ENCODE results near the gene VRK3. TPM values are rescaled to one million over a fixed set of nuclear protein-coding genes. Genes with fewer than 3 reads are reported as not detected.
"Not testable (repeated sequence)": the region's sequence is repeated elsewhere in the genome, so short reads cannot be mapped to it uniquely, and the experiment has no call there.

VRK3 gene
- total RNA-seq, 1 experiment from 2014 or later = 46.3 TPM

DNA sequence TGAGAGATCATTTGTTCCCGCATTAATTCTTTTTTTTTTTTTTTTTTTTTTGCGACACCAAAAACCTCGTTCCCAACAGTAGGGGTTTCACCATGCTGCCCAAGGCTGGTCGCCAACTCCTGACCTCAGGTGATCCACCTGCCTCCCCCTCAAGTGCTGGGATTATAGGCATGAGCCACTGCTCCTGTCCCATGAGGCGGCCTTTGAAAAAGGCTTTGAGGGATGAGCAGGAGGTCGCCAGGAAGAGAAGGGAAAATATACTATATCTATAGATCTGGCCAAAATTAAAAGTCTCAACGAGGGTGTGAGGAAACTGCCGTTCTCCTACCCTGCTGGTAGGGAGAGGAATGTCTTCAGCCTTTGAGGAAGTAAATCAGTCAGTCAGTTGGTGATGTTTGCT lies 26.8 kb upstream of the VRK3 start:
- H3K9me3 Mint-ChIP-seq (ENCODE audit: unreplicated experiment) = no peaks in the 10 kb centered on the region
- Histone ChIP-seq H3K27me3 (replicated peaks; ENCODE audit: control insufficient read depth, insufficient read depth, low read length) (no peaks in the 10 kb centered on the region), H3K36me3 (ENCODE audit: control insufficient read depth, insufficient read depth, low read length) (no peaks in the 10 kb centered on the region), H3K4me3 (ENCODE audit: low read depth, low read length) (no peak overlapping the region), H3K4me1 (peaks cover 18% of the 10 kb centered on the region), H3K9me3 (peaks cover 7% of the 10 kb centered on the region; the same call in 1 of the 2 replicates)
- intact Hi-C loops (cut with micrococcal nuclease; ENCODE audit: unreplicated experiment) = loop anchor here (2.0 kb wide), 1 partner anchor 27 kb away; the partner anchor contains the start of gene VRK3
- peaks cover 38% of the 10 kb centered on the region for H3K36me3 Mint-ChIP-seq (ENCODE audit: insufficient read depth, unreplicated experiment)
- ChIA-PET CTCF (no interaction called here), POLR2A (no interaction called here)
- peaks cover 13% of the 10 kb centered on the region for H3K4me1 Mint-ChIP-seq (ENCODE audit: low read depth, unreplicated experiment)
- H3K27me3 Mint-ChIP-seq (ENCODE audit: insufficient read depth, unreplicated experiment) = no peaks in the 10 kb centered on the region
- peak overlapping the region; percentile 76 for H3K4me3 Mint-ChIP-seq (ENCODE audit: unreplicated experiment)
- H3K27ac Mint-ChIP-seq (ENCODE audit: unreplicated experiment) = no peak overlapping the region
- no peak for TF ChIP-seq CTCF (IDR thresholded peaks at IDR 0.05; ENCODE audit: insufficient read depth in 1 of 2, low read depth in 1 of 2, low read length in 1 of 2, severe bottlenecking in 1 of 2, unreplicated experiment in 1 of 2)
- BruUV-seq (replicated peaks) = no TSS peak
- DNase-seq = no peak

- Mint-ChIP-seq H3K4me3 (ENCODE audit: unreplicated experiment) (peak overlapping the region; percentile 76), H3K4me1 (ENCODE audit: low read depth, unreplicated experiment) (peaks cover 13% of the 10 kb centered on the region), H3K36me3 (ENCODE audit: insufficient read depth, unreplicated experiment) (peaks cover 44% of the 10 kb centered on the region), H3K27ac (ENCODE audit: unreplicated experiment) (peak overlapping the region; percentile 86)
- H3K27me3 Mint-ChIP-seq (ENCODE audit: insufficient read depth, unreplicated experiment); H3K27me3 ChIP-seq (replicated peaks; ENCODE audit: control insufficient read depth, insufficient read depth, low read length); BruUV-seq (replicated peaks); H3K36me3 ChIP-seq (ENCODE audit: control insufficient read depth, insufficient read depth, low read length); H3K9me3 Mint-ChIP-seq (ENCODE audit: unreplicated experiment); CTCF ChIA-PET; DNase-seq: not testable (repeated sequence)
- H3K9me3 ChIP-seq = peaks cover 11% of the 10 kb centered on the region; the same call in 1 of the 2 replicates
- H3K4me1 ChIP-seq = peaks cover 18% of the 10 kb centered on the region
- H3K4me3 ChIP-seq (ENCODE audit: low read depth, low read length) = peak overlapping the region; percentile 56
- POLR2A ChIA-PET = interaction anchor here (0.6 kb wide), 1 partner anchor 141 kb away, joined by 3 read pairs; no protein-coding TSS in a partner anchor
- intact Hi-C loops (cut with micrococcal nuclease; ENCODE audit: unreplicated experiment) = loop anchor here (2.0 kb wide), 1 partner anchor 27 kb away; the partner anchor contains the start of gene VRK3
Measured at GRCh38 chr19:50051228-50051895, 26.2 kb upstream of the VRK3 start.

DNA sequence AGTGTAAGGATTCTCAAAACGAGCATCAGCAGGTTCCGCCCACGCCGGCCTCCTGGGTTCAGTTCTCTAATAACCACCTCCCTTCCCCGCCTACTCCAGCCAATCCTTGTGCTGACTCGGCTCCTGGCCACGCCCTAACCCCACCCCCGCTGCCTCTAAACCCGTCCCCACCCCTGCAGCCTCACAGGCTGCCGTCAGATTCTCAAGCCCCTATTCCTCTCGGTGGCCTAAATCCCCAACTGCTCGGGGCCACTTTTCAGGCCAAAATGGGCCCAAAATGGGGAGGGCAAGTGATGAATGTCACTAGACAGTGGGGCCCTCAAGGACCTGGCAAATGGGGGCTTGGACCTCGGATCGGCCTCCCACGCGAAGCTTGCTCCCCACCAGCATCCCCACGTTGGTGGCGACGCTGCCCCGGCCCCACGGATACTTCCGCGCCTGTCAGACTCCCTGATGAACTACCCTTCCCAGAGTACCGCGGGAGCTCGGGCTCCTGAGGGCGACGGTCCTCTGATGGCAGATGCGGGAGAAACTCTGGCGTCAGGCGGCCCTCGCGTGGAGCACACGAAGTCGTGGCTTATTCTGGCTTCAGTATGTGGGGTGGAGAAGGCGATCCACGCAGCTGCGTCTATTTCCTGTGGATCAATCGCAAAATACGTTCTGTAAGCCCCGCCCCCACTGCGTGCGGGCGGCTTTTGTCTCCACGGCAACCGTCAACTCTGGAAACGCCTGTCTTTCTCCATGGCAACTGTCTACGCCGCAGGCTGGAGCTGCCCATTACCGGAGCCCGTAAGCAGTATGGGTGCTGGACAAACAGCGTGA lies 25.4 kb upstream of the VRK3 start:
- peaks cover 8% of the 10 kb centered on the region for H3K36me3 ChIP-seq (ENCODE audit: control insufficient read depth, insufficient read depth, low read length)
- peaks cover 18% of the 10 kb centered on the region for H3K4me1 ChIP-seq
- TF ChIP-seq CTCF (IDR thresholded peaks at IDR 0.05; ENCODE audit: insufficient read depth in 1 of 2, low read depth in 1 of 2, low read length in 1 of 2, severe bottlenecking in 1 of 2, unreplicated experiment in 1 of 2) = no peak
- H3K27me3 Mint-ChIP-seq (ENCODE audit: insufficient read depth, unreplicated experiment) = no peaks in the 10 kb centered on the region
- peak overlapping the region; percentile 56 for H3K4me3 ChIP-seq (ENCODE audit: low read depth, low read length)
- DNase-seq = peak; percentile 89 to 90
- peak overlapping the region; percentile 76 for H3K4me3 Mint-ChIP-seq (ENCODE audit: unreplicated experiment)
- no TSS peak for BruUV-seq (replicated peaks)
- CTCF ChIA-PET = no interaction called here
- H3K27ac Mint-ChIP-seq (ENCODE audit: unreplicated experiment) = peak overlapping the region; percentile 86
- POLR2A ChIA-PET = interaction anchor here (0.6 kb wide), 1 partner anchor 141 kb away, joined by 3 read pairs; no protein-coding TSS in a partner anchor
- no peaks in the 10 kb centered on the region for H3K27me3 ChIP-seq (replicated peaks; ENCODE audit: control insufficient read depth, insufficient read depth, low read length)
- intact Hi-C loops (cut with micrococcal nuclease; ENCODE audit: unreplicated experiment) = loop anchor here (2.0 kb wide), 1 partner anchor 26 kb away; the partner anchor contains the start of gene VRK3
- H3K9me3 ChIP-seq = peaks cover 19% of the 10 kb centered on the region
- peaks cover 6% of the 10 kb centered on the region for H3K9me3 Mint-ChIP-seq (ENCODE audit: unreplicated experiment)
- peaks cover 13% of the 10 kb centered on the region for H3K4me1 Mint-ChIP-seq (ENCODE audit: low read depth, unreplicated experiment)
- peaks cover 51% of the 10 kb centered on the region for H3K36me3 Mint-ChIP-seq (ENCODE audit: insufficient read depth, unreplicated experiment)

Measured in Caco-2 (cell line).